Esophagus squamous epithelium (tissue), 5 donors: ENCODE measurements around the gene PCDH17. TPM values are rescaled to one million over a fixed set of nuclear protein-coding genes. Genes with fewer than 3 reads are reported as not detected.

Experiments used
- DNase-seq: peaks from one replicate; lab custom pipeline; 2025; lab: John Stamatoyannopoulos, UW
- H3K27ac ChIP-seq, 4 donors: fragments of 200-600 bp; sonication (generic); one replicate each; pipeline ENCODE4 v1.5.1; 2016 to 2019; ENCODE audit warnings: mild to moderate bottlenecking in 1 of 4
- H3K27me3 ChIP-seq, 4 donors: fragments of 200-600 bp; sonication (generic); 1 replicate in 3 of 4; 2 replicates in 1 of 4; pipeline versions ENCODE4 v1.5.1 to v1.6.0; 2017 to 2021; ENCODE audit warnings: antibody characterized with exemption in 1 of 4
- H3K36me3 ChIP-seq, 3 donors: fragments of 200-600 bp; sonication (generic); one replicate each; pipeline ENCODE4 v1.5.1; 2016 to 2019
- H3K4me1 ChIP-seq, 3 donors: fragments of 200-600 bp; sonication (generic); one replicate each; pipeline ENCODE4 v1.5.1; 2017 to 2019
- H3K4me3 ChIP-seq, 4 donors: fragments of 200-600 bp; sonication (generic); 1 replicate in 3 of 4; 2 replicates in 1 of 4; pipeline ENCODE4 v1.5.1; 2016 to 2019; ENCODE audit warnings: mild to moderate bottlenecking in 2 of 4, moderate library complexity in 1 of 4
- H3K9me3 ChIP-seq, 3 donors: fragments of 200-600 bp; sonication (generic); one replicate each; pipeline ENCODE4 v1.5.1; 2016 to 2019
- POLR2A ChIP-seq, 4 donors: fragments of 450-650 bp; IDR thresholded peaks; one replicate each; pipeline ENCODE4 v1.6.1; 2017; ENCODE audit warnings: antibody characterized with exemption in 4 of 4, mild to moderate bottlenecking in 4 of 4, moderate library complexity in 3 of 4
- WGBS, 2 donors: methylation state at CpG; one replicate each; pipeline ENCODE4 v1.1.5; 2018; 5-methylcytosine and 5-hydroxymethylcytosine counted together
- intact Hi-C: fragments of 100-400 bp; cut with DNase I; formaldehyde crosslinking; loops from one replicate; pipeline ENCODE4 v1.15.0; 2022
- total RNA-seq, 4 donors: library from RNA; depleted of rRNA; stranded (reverse); fragments of >200 nt; gene quantifications; one replicate each; pipeline ENCODE4 v1.1.0, GENCODE V29; 2016
- TF ChIP-seq, protein P1 (sequence below), 6 experiments: fragments of 450-650 bp in 4 of 6; fragments of 200-600 bp in 2 of 6; sonication (generic) in 2 of 6; IDR thresholded peaks; one replicate each; pipeline ENCODE4 v1.5.1; 2016 to 2019; ENCODE audit warnings: antibody characterized with exemption in 6 of 6, mild to moderate bottlenecking in 4 of 6, moderate library complexity in 4 of 6
- donor health status: DM: yes; HTN: yes; CAD: no.

The PCDH17 gene
- total RNA-seq, 4 donors from 2014 or later = 0.83 to 3.8 (median 1.7) TPM

DNA sequence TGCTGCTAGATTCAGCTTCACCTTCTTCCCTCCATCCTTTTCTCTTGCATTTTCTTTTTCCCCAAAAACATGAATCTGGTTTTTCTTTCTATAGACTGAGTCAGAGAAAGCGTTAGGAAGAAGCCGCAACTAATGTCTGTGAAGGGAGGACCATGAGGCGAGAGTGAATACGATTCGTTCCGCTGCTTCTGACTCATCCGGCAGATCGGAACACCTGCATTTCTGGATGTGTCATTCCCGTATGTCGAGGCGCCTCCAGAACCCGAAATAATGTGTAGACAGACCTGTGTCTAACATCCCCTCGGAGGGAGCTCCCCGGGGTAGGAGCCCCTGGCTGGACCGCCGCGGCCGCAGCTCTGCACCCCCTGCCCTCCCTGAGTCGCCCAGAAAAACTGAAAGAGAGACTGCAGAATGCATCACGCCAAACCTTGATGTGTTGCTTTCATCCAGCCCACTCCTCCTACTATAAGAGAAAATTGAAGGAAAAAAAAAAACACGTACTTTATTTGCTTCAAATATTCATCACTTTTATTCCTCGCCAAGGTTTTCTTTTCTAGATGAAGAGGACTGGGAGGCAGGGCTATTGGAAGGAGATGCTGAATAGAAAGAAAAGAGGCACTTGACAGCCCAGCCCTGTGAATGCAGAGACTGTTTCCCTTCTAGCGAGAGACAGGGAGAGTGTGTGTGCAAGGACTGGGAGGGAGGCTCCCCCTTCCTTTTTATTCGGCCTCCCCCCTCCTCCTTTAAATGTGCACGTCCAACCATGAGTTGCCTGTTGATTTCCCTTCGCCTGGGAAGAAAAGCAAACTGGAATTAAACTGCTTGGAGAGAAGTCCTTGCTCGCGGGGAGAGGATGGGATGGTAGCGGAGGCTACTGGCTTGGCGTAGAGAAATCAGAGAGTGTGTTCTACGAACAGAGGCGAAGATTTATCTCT is 616 bp upstream of the PCDH17 start:
- TF ChIP-seq POLR2A (IDR thresholded peaks at IDR 0.05) = no peak
- TF ChIP-seq, protein P1, sequence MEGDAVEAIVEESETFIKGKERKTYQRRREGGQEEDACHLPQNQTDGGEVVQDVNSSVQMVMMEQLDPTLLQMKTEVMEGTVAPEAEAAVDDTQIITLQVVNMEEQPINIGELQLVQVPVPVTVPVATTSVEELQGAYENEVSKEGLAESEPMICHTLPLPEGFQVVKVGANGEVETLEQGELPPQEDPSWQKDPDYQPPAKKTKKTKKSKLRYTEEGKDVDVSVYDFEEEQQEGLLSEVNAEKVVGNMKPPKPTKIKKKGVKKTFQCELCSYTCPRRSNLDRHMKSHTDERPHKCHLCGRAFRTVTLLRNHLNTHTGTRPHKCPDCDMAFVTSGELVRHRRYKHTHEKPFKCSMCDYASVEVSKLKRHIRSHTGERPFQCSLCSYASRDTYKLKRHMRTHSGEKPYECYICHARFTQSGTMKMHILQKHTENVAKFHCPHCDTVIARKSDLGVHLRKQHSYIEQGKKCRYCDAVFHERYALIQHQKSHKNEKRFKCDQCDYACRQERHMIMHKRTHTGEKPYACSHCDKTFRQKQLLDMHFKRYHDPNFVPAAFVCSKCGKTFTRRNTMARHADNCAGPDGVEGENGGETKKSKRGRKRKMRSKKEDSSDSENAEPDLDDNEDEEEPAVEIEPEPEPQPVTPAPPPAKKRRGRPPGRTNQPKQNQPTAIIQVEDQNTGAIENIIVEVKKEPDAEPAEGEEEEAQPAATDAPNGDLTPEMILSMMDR (IDR thresholded peaks at IDR 0.05) = no peak
- Histone ChIP-seq H3K36me3 (no peaks in the 10 kb centered on the region), H3K9me3 (peaks cover 0 to 16% (median 13%) of the 10 kb centered on the region in 3 donors), H3K4me3 (peak overlapping the region; percentile 19 to 70 (median 47)), H3K4me1 (peaks cover 4 to 51% (median 22%) of the 10 kb centered on the region in 3 donors), H3K27ac (peak overlapping the region in 3 of 4 donors; percentile 68 to 80 (median 71)), H3K27me3 (peaks cover 0 to 88% (median 16%) of the 10 kb centered on the region in 4 donors)
- no peak for DNase-seq
- 2 to 4% methylated on average over 18 to 27 of the region's 32 CpGs for WGBS, 2 donors
- intact Hi-C loops = no loop called here

DNA sequence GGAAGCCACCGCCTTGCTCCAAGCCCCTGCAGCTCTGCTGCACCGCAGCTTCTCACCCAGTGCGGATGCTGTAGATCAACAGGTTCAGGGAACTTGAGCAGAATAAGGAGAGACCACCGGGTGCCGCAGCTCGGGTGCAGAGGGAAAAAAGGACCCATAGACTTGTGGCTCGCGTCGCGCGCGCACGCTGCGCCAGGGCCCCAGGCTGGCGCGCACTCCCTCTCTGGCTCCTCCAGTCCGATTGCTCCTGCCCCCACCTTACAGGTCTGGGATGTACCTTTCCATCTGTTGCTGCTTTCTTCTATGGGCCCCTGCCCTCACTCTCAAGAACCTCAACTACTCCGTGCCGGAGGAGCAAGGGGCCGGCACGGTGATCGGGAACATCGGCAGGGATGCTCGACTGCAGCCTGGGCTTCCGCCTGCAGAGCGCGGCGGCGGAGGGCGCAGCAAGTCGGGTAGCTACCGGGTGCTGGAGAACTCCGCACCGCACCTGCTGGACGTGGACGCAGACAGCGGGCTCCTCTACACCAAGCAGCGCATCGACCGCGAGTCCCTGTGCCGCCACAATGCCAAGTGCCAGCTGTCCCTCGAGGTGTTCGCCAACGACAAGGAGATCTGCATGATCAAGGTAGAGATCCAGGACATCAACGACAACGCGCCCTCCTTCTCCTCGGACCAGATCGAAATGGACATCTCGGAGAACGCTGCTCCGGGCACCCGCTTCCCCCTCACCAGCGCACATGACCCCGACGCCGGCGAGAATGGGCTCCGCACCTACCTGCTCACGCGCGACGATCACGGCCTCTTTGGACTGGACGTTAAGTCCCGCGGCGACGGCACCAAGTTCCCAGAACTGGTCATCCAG is 964 bp downstream of the PCDH17 start:
- Histone ChIP-seq H3K36me3 (no peaks in the 10 kb centered on the region), H3K4me1 (peaks cover 4 to 51% (median 22%) of the 10 kb centered on the region in 3 donors), H3K9me3 (peaks cover 0 to 16% (median 13%) of the 10 kb centered on the region in 3 donors), H3K4me3 (peak overlapping the region; percentile 19 to 70 (median 47)), H3K27ac (peak overlapping the region in 3 of 4 donors; percentile 68 to 80 (median 71)), H3K27me3 (peaks cover 0 to 76% (median 16%) of the 10 kb centered on the region in 4 donors)
- 8 to 13% methylated on average over 20 to 23 of the region's 70 CpGs for WGBS, 2 donors
- intact Hi-C loops = no loop called here
- TF ChIP-seq POLR2A (IDR thresholded peaks at IDR 0.05) = no peak
- TF ChIP-seq, protein P1 (IDR thresholded peaks at IDR 0.05) = no peak
- DNase-seq = no peak

DNA sequence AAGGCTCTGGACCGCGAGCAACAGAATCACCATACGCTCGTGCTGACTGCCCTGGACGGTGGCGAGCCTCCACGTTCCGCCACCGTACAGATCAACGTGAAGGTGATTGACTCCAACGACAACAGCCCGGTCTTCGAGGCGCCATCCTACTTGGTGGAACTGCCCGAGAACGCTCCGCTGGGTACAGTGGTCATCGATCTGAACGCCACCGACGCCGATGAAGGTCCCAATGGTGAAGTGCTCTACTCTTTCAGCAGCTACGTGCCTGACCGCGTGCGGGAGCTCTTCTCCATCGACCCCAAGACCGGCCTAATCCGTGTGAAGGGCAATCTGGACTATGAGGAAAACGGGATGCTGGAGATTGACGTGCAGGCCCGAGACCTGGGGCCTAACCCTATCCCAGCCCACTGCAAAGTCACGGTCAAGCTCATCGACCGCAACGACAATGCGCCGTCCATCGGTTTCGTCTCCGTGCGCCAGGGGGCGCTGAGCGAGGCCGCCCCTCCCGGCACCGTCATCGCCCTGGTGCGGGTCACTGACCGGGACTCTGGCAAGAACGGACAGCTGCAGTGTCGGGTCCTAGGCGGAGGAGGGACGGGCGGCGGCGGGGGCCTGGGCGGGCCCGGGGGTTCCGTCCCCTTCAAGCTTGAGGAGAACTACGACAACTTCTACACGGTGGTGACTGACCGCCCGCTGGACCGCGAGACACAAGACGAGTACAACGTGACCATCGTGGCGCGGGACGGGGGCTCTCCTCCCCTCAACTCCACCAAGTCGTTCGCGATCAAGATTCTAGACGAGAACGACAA is 1.8 kb downstream of the PCDH17 start:
- intact Hi-C loops = no loop called here
- H3K9me3 ChIP-seq = peaks cover 0 to 16% (median 13%) of the 10 kb centered on the region in 3 donors
- peaks cover 4 to 51% (median 22%) of the 10 kb centered on the region in 3 donors for H3K4me1 ChIP-seq
- no peak for DNase-seq
- no peaks in the 10 kb centered on the region for H3K36me3 ChIP-seq
- TF ChIP-seq, protein P1 (IDR thresholded peaks at IDR 0.05) = peak in 2 of 6 experiments; percentile 27 to 31
- TF ChIP-seq POLR2A (IDR thresholded peaks at IDR 0.05) = no peak
- peaks cover 0 to 68% (median 15%) of the 10 kb centered on the region in 4 donors for H3K27me3 ChIP-seq
- WGBS, 2 donors = 17 to 30% methylated on average over 9 to 12 of the region's 77 CpGs
- peak overlapping the region; percentile 19 to 70 (median 47) for H3K4me3 ChIP-seq
- H3K27ac ChIP-seq = peak overlapping the region in 3 of 4 donors; percentile 68 to 80 (median 71)

DNA sequence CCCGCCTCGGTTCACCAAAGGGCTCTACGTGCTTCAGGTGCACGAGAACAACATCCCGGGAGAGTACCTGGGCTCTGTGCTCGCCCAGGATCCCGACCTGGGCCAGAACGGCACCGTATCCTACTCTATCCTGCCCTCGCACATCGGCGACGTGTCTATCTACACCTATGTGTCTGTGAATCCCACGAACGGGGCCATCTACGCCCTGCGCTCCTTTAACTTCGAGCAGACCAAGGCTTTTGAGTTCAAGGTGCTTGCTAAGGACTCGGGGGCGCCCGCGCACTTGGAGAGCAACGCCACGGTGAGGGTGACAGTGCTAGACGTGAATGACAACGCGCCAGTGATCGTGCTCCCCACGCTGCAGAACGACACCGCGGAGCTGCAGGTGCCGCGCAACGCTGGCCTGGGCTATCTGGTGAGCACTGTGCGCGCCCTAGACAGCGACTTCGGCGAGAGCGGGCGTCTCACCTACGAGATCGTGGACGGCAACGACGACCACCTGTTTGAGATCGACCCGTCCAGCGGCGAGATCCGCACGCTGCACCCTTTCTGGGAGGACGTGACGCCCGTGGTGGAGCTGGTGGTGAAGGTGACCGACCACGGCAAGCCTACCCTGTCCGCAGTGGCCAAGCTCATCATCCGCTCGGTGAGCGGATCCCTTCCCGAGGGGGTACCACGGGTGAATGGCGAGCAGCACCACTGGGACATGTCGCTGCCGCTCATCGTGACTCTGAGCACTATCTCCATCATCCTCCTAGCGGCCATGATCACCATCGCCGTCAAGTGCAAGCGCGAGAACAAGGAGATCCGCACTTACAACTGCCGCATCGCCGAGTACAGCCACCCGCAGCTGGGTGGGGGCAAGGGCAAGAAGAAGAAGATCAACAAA is 2.6 kb downstream of the PCDH17 start:
- Histone ChIP-seq H3K36me3 (no peaks in the 10 kb centered on the region), H3K4me3 (peak overlapping the region; percentile 19 to 70 (median 47)), H3K27ac (peak overlapping the region in 3 of 4 donors; percentile 52 to 68 (median 67)), H3K4me1 (peaks cover 3 to 49% (median 22%) of the 10 kb centered on the region in 3 donors), H3K27me3 (peaks cover 0 to 60% (median 15%) of the 10 kb centered on the region in 4 donors), H3K9me3 (peaks cover 0 to 16% (median 13%) of the 10 kb centered on the region in 3 donors)
- no peak for DNase-seq
- WGBS, 2 donors = 17 to 25% methylated on average over 24 to 37 of the region's 78 CpGs
- intact Hi-C loops = no loop called here
- no peak for TF ChIP-seq POLR2A (IDR thresholded peaks at IDR 0.05)
- TF ChIP-seq, protein P1 (IDR thresholded peaks at IDR 0.05) = peak in 1 of 6 experiments; percentile 1
